ENCODE data around the gene METTL9.

METTL9 gene

GRCh38 chr16:21697032-21697431, 97.7 kb downstream of the METTL9 start:
- no peak for DNase-seq (ENCODE audit: extremely low read depth, insufficient read length)
- TF ChIP-seq CTCF (IDR thresholded peaks at IDR 0.05; ENCODE audit: insufficient read depth, low read length, poor library complexity, severe bottlenecking) = no peak
- no peak overlapping the region for H3K4me3 ChIP-seq (replicated peaks; ENCODE audit: low read depth, low read length)
- no peaks in the 10 kb centered on the region for H3K36me3 ChIP-seq (ENCODE audit: control insufficient read depth, insufficient read depth, low read length)
- H3K27me3 ChIP-seq (replicated peaks; ENCODE audit: control insufficient read depth, insufficient read depth, low read length) = no peaks in the 10 kb centered on the region

DNA sequence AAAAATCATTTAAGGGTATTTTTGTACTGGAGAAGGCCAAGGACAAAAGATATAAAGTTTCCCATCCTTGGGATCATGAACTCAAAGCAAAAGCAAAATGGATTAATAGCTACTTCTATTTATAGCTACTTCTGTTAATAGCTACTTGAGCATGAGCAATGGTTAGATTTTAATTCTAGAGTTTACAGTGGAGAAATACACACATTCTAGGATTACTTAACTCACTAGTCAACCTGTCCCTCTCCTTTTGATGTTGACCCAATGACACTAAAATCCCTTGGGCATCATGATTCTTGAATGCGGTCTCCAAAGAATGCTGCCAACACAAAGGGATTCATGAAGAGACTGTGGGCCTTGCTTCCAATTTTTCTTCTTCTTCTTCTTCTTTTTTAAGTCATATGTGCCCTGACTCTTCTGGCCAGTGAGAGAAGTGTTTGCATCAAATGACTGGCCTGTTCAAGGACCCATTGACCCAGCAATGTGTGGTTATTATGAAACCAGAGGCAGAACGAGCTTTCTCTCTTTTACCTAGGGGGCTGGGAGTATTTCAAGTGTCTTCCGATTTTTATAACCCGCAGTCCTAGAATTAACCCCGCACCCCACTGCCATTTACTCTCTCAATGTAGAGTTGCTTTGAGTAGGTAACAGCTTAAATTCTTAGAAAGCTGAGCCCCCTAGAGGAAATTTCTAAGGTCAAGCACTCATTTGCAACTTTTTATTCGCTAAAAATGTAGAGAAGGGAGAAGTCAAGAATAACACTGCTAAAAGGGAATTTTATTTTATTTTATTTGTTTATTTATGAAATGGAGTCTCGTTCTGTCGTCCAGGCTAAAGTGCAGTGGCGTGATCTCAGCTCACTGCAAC, 99.0 kb downstream of the METTL9 start:
- DNase-seq (ENCODE audit: extremely low read depth, insufficient read length) = no peak
- Histone ChIP-seq H3K27me3 (replicated peaks; ENCODE audit: control insufficient read depth, insufficient read depth, low read length) (no peaks in the 10 kb centered on the region), H3K4me3 (replicated peaks; ENCODE audit: low read depth, low read length) (no peak overlapping the region), H3K36me3 (ENCODE audit: control insufficient read depth, insufficient read depth, low read length) (no peaks in the 10 kb centered on the region)
- peak; percentile 10 for TF ChIP-seq CTCF (IDR thresholded peaks at IDR 0.05; ENCODE audit: insufficient read depth, low read length, poor library complexity, severe bottlenecking)

DNA sequence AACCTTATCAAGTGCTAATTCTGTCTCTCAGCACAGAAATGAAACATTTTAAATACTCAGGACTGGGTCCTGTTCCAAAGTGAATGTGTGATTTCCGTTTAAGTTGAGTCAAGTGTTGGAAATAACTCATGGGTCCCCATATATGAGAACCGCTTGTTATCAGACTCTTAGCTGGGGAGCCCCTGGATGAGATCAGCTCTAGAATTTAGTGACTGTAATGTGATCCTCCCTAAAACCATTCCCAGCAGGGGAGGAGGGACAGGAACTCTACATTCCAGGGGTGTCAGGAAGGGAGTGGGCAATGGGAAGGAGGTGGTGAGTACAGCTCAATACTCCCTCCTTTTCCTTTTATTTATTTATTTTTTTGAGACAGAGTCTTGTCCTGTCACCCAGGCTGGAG, 101.9 kb downstream of the METTL9 start:
- H3K27me3 ChIP-seq (replicated peaks; ENCODE audit: control insufficient read depth, insufficient read depth, low read length) = no peaks in the 10 kb centered on the region; the same call in 1 of the 2 replicates
- H3K4me3 ChIP-seq (replicated peaks; ENCODE audit: low read depth, low read length) = no peak overlapping the region
- H3K36me3 ChIP-seq (ENCODE audit: control insufficient read depth, insufficient read depth, low read length) = no peaks in the 10 kb centered on the region
- DNase-seq (ENCODE audit: extremely low read depth, insufficient read length) = no peak
- TF ChIP-seq CTCF (IDR thresholded peaks at IDR 0.05; ENCODE audit: insufficient read depth, low read length, poor library complexity, severe bottlenecking) = no peak

DNA sequence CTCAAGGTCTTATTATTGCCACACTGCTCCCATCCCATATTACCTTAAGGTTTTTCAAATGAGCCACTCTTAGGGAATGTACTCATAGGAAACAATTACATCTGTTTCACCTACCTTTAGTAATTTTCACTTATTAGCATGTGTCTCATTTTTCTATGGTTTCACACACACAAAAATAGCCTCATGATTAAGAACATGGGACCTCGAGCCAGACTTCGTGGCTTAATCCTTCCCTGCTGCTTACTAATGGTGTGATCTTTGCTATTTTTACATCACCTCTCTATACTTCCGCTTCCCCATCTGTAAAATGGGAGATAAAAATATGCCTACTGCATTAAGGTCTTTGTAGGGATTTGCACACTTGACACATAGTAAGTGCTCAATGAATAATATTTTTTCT, 102.9 kb downstream of the METTL9 start:
- Histone ChIP-seq H3K4me3 (replicated peaks; ENCODE audit: low read depth, low read length) (no peak overlapping the region), H3K27me3 (replicated peaks; ENCODE audit: control insufficient read depth, insufficient read depth, low read length) (no peaks in the 10 kb centered on the region; the same call in 1 of the 2 replicates), H3K36me3 (ENCODE audit: control insufficient read depth, insufficient read depth, low read length) (no peaks in the 10 kb centered on the region)
- no peak for TF ChIP-seq CTCF (IDR thresholded peaks at IDR 0.05; ENCODE audit: insufficient read depth, low read length, poor library complexity, severe bottlenecking)
- DNase-seq (ENCODE audit: extremely low read depth, insufficient read length) = no peak

DNA sequence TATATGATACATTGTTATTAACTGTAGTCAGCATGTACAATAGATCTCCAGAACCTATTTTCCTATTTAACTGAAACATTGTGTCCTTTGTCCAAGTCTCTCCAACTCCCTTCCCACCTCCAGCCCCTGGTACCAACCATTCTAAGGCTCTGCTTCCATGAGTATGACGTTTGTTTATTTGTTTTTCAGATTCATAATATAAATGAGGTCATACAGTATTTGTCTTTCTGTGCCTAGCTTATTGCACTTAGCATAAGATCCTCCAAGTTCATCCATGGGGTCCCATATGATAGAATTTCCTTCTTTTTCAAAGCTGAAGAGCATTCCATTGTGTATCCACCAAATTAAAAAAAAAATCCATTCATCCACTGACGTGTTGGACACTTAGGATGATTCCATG, 103.8 kb downstream of the METTL9 start:
- no peak for TF ChIP-seq CTCF (IDR thresholded peaks at IDR 0.05; ENCODE audit: insufficient read depth, low read length, poor library complexity, severe bottlenecking)

More for the DNA sequence above, 103.8 kb downstream of the METTL9 start:
- Histone ChIP-seq H3K36me3 (ENCODE audit: control insufficient read depth, insufficient read depth, low read length) (no peaks in the 10 kb centered on the region), H3K27me3 (replicated peaks; ENCODE audit: control insufficient read depth, insufficient read depth, low read length) (no peaks in the 10 kb centered on the region; the same call in 1 of the 2 replicates), H3K4me3 (replicated peaks; ENCODE audit: low read depth, low read length) (no peak overlapping the region)
- no peak for DNase-seq (ENCODE audit: extremely low read depth, insufficient read length)

All from GM06990 (cell line).